Common myeloid progenitor, CD34-positive (primary cell): ENCODE data around the gene SDR39U1.

Experiments
- CTCF ChIA-PET: fragments of 350-600 bp; sonication (Branson Sonifier 250); formaldehyde crosslinking; loops from one replicate; lab custom pipeline; 2021; ENCODE audit warnings: antibody characterized with exemption; lab: Charles Lee
- POLR2A ChIA-PET: fragments of 350-600 bp; sonication (Branson Sonifier 250); formaldehyde crosslinking; loops from one replicate; lab custom pipeline; 2021; ENCODE audit warnings: antibody characterized with exemption; lab: Charles Lee
- DNase-seq, 3 donors: peaks; one replicate each; pipeline versions ENCODE4 v3.0.0 to v3.0.0-alpha.2; 2013
- H3K27ac ChIP-seq, 2 experiments: 1 replicate in 1 of 2; 2 replicates in 1 of 2; pipeline ENCODE4 v1.7.0; 2013; ENCODE audit warnings: inconsistent platforms in 2 of 2, low read length in 2 of 2, mild to moderate bottlenecking in 2 of 2, low read depth in 1 of 2, moderate library complexity in 1 of 2; ENCODE audit not compliant: severe bottlenecking in 2 of 2, insufficient read depth in 1 of 2, poor library complexity in 1 of 2
- H3K27me3 ChIP-seq, 5 experiments: replicated peaks in 2 of 5; 1 replicate in 3 of 5; 2 replicates in 2 of 5; pipeline versions ENCODE4 v1.6.1 to v1.7.0; 2013; ENCODE audit warnings: low read length in 4 of 5, mild to moderate bottlenecking in 2 of 5, moderate library complexity in 2 of 5, inconsistent platforms in 1 of 5; ENCODE audit not compliant: insufficient read depth in 5 of 5, control insufficient read depth in 4 of 5
- H3K36me3 ChIP-seq, 4 experiments: 1 replicate in 2 of 4; 2 replicates in 2 of 4; pipeline versions ENCODE4 v1.6.1 to v1.7.0; 2013; ENCODE audit warnings: low read length in 3 of 4, control low read depth in 1 of 4, mild to moderate bottlenecking in 1 of 4; ENCODE audit not compliant: control insufficient read depth in 4 of 4, insufficient read depth in 4 of 4
- H3K4me1 ChIP-seq, 4 experiments: 1 replicate in 3 of 4; 2 replicates in 1 of 4; pipeline versions ENCODE4 v1.6.1 to v1.7.1; 2013; ENCODE audit warnings: low read length in 3 of 4, mild to moderate bottlenecking in 3 of 4, control low read depth in 1 of 4, inconsistent platforms in 1 of 4, moderate library complexity in 1 of 4; ENCODE audit not compliant: control insufficient read depth in 4 of 4, insufficient read depth in 4 of 4; ENCODE audit errors: control extremely low read depth in 1 of 4
- H3K4me3 ChIP-seq, 7 experiments: 1 replicate in 4 of 7; 2 replicates in 3 of 7; pipeline versions ENCODE4 v1.5.1 to v1.7.0; 2013; ENCODE audit warnings: mild to moderate bottlenecking in 7 of 7, low read length in 6 of 7, moderate library complexity in 6 of 7, inconsistent platforms in 2 of 7, low read depth in 2 of 7, control low read depth in 1 of 7; ENCODE audit not compliant: insufficient read depth in 4 of 7, control insufficient read depth in 1 of 7; ENCODE audit errors: extremely low read depth in 1 of 7
- H3K9me3 ChIP-seq, 5 experiments: 1 replicate in 4 of 5; 2 replicates in 1 of 5; pipeline versions ENCODE4 v1.6.1 to v1.7.1; 2013; ENCODE audit warnings: low read length in 4 of 5, mild to moderate bottlenecking in 2 of 5, inconsistent platforms in 1 of 5, low read depth in 1 of 5, moderate library complexity in 1 of 5; ENCODE audit not compliant: control insufficient read depth in 4 of 5, insufficient read depth in 2 of 5; ENCODE audit errors: control extremely low read depth in 1 of 5
- WGBS: methylation state at CpG from one replicate; pipeline ENCODE4 v1.1.5; 2013; ENCODE audit not compliant: insufficient coverage; 5-methylcytosine and 5-hydroxymethylcytosine counted together

SDR39U1 gene

DNA sequence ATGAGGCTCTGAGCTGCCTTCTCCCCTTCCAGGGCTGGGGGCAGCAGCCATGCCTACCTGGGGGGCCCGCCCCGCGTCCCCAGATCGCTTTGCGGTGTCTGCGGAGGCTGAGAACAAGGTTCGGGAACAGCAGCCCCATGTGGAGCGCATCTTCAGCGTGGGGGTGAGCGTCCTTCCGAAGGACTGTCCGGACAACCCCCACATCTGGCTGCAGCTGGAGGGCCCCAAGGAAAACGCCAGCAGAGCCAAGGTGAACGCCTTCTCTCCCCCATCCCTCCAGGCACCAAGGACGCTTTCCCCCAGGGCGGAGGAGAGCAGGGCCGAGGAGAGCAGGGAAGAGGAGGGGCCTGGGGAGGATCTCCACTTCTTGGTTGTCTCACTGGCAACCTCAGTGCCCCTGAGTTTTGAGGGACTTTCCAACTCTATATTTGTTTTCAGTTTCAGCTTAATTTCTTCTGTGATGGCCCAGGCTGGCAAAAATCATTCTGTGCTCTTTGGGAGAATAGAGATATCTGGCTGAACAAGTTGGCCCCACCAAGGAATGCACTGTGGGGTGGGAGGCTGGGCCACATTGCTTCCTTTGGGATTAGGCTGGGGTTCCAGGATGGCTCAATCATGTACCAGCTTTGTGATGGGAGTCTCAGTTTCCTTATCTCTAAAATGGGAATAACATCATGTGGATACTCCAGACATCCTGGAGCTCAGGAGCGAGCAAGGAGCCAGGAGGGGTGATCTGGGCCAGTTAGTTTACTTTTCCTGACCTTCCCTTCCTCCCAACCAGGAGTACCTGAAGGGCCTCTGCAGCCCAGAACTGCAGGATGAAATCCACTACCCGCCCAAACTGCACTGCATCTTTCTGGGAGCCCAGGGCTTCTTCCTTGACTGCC is 11.7 kb downstream of the SDR39U1 start:
- WGBS: 18% methylated on average over 14 of the region's 19 CpGs
- Histone ChIP-seq H3K9me3 (no peaks in the 10 kb centered on the region), H3K4me1 (peaks cover 12 to 68% (median 62%) of the 10 kb centered on the region in 4 experiments), H3K36me3 (peaks cover 10 to 28% (median 21%) of the 10 kb centered on the region in 4 experiments), H3K27me3 (no peaks in the 10 kb centered on the region), H3K27ac (peak overlapping the region; percentile 95 to 98), H3K4me3 (peak overlapping the region; percentile 57 to 93 (median 81))
- POLR2A ChIA-PET: interaction anchor here (0.6 to 2.0 kb wide), 12 partner anchors 9 to 98 kb away, joined by 3 to 8 read pairs (median 4); partner anchors contain the start of genes ADCY4 and NYNRIN
- CTCF ChIA-PET: interaction anchor here (0.9 to 21.5 kb wide), 27 partner anchors 10 to 189 kb away, joined by 3 to 489 read pairs (median 7); partner anchors contain the start of genes ADCY4, CIDEB, DHRS1 and LTB4R2
- peak in 2 of 3 donors; percentile 71 to 81 for DNase-seq

- Histone ChIP-seq H3K27me3 (no peaks in the 10 kb centered on the region), H3K4me3 (peak overlapping the region; percentile 57 to 93 (median 81)), H3K4me1 (peaks cover 12 to 68% (median 59%) of the 10 kb centered on the region in 4 experiments), H3K9me3 (no peaks in the 10 kb centered on the region), H3K27ac (peak overlapping the region; percentile 95 to 98), H3K36me3 (peaks cover 10 to 28% (median 21%) of the 10 kb centered on the region in 4 experiments)
- 0% methylated on average over 15 of the region's 28 CpGs for WGBS
- CTCF ChIA-PET: interaction anchor here (0.9 to 21.5 kb wide), 14 partner anchors 11 to 124 kb away, joined by 3 to 489 read pairs (median 26); partner anchors contain the start of genes ADCY4, CIDEB, LTB4R2 and NYNRIN
- POLR2A ChIA-PET: interaction anchor here (0.6 to 2.0 kb wide), 5 partner anchors 8 to 65 kb away, joined by 3 to 8 read pairs (median 6); no protein-coding TSS in a partner anchor
- peak in 2 of 3 donors; percentile 67 to 75 for DNase-seq
Measured at GRCh38 chr14:24430143-24430681, 12.4 kb downstream of the SDR39U1 start.

- Histone ChIP-seq H3K4me1 (peaks cover 12 to 69% (median 58%) of the 10 kb centered on the region in 4 experiments), H3K36me3 (peaks cover 10 to 28% (median 19%) of the 10 kb centered on the region in 4 experiments), H3K9me3 (no peaks in the 10 kb centered on the region), H3K27me3 (no peaks in the 10 kb centered on the region), H3K4me3 (peak within 1 kb of the TSS; percentile 57 to 93 (median 81)), H3K27ac (peak within 1 kb of the TSS; percentile 95 to 98)
- 3% methylated on average over 40 of the region's 57 CpGs for WGBS
- ChIA-PET POLR2A (interaction anchor here (0.7 to 2.0 kb wide), 4 partner anchors 30 to 130 kb away, joined by 3 to 7 read pairs (median 4); partner anchors contain the start of genes DHRS1 and NOP9), CTCF (interaction anchor here (2.7 to 21.5 kb wide), 9 partner anchors 11 to 121 kb away, joined by 15 to 489 read pairs (median 32); partner anchors contain the start of genes ADCY4, CIDEB, LTB4R2 and RIPK3)
- DNase-seq: peak; percentile 90 to 95 (median 93)
Measured at GRCh38 chr14:24429395-24430142, 13.0 kb downstream of the SDR39U1 start, which contains the start of the genes CBLN3 and KHNYN. CBLN3 (minus strand) TSS chr14:24429668; CDS start chr14:24429054, 614 bp downstream. KHNYN (plus strand) TSS chr14:24429954; CDS start chr14:24430731, 777 bp downstream.

GRCh38 chr14:24428628-24429394 is 13.8 kb downstream of the SDR39U1 start:
- Histone ChIP-seq H3K4me3 (peak overlapping the region in 2 of 7 experiments; percentile 74 to 89), H3K36me3 (peaks cover 10 to 23% (median 17%) of the 10 kb centered on the region in 4 experiments), H3K27ac (peak overlapping the region in 1 of 2 experiments; percentile 98), H3K4me1 (peaks cover 12 to 69% (median 58%) of the 10 kb centered on the region in 4 experiments), H3K27me3 (no peaks in the 10 kb centered on the region), H3K9me3 (no peaks in the 10 kb centered on the region)
- ChIA-PET POLR2A (interaction anchor here (2.0 kb wide), 1 partner anchor 63 kb away, joined by 7 read pairs; no protein-coding TSS in a partner anchor), CTCF (interaction anchor here (1.2 to 21.5 kb wide), 9 partner anchors 8 to 97 kb away, joined by 4 to 489 read pairs (median 21); partner anchors contain the start of genes ADCY4 and RIPK3)
- 92% methylated on average over 16 of the region's 18 CpGs for WGBS
- no peak for DNase-seq

GRCh38 chr14:24427537-24428508 is 14.8 kb downstream of the SDR39U1 start:
- ChIA-PET CTCF (interaction anchor here (0.6 to 21.5 kb wide), 11 partner anchors 9 to 96 kb away, joined by 3 to 489 read pairs (median 9); partner anchors contain the start of genes ADCY4, NYNRIN and RIPK3), POLR2A (interaction anchor here (1.0 to 1.3 kb wide), 2 partner anchors 19 to 88 kb away, joined by 3 read pairs; partner anchors contain the start of gene RIPK3)
- Histone ChIP-seq H3K36me3 (peaks cover 3 to 13% (median 10%) of the 10 kb centered on the region in 4 experiments), H3K27me3 (no peaks in the 10 kb centered on the region), H3K4me3 (no peak overlapping the region), H3K4me1 (peaks cover 18 to 79% (median 66%) of the 10 kb centered on the region in 4 experiments), H3K27ac (no peak overlapping the region), H3K9me3 (no peaks in the 10 kb centered on the region)
- 81% methylated on average over 17 of the region's 18 CpGs for WGBS
- DNase-seq: no peak
